Forelimb muscle (tissue), 1 donor: Measurements from ENCODE around the gene IL37. TPM values are rescaled to one million over a fixed set of nuclear protein-coding genes. Genes with fewer than 3 reads are reported as not detected.
"Not testable (repeated sequence)": the region's sequence is repeated elsewhere in the genome, so short reads cannot be mapped to it uniquely, and the experiment has no call there.

Experiments used
- DNase-seq: peaks from one replicate; pipeline ENCODE4 v3.0.0-alpha.2; 2013; ENCODE audit warnings: low read depth
- polyA plus RNA-seq: library from polyadenylated mRNA; unstranded; fragments of 120-200 nt; gene quantifications from one replicate; pipeline ENCODE4 v1.2.1, GENCODE V29; 2013; ENCODE audit not compliant: insufficient read length

Gene IL37
- polyA plus RNA-seq, 1 donor, result not detected

GRCh38 chr2:112923237-112923966 lies 12.4 kb downstream of the IL37 start:
- DNase-seq, result no peak

GRCh38 chr2:112923967-112924338 lies 13.0 kb downstream of the IL37 start:
- DNase-seq, result no peak

DNA sequence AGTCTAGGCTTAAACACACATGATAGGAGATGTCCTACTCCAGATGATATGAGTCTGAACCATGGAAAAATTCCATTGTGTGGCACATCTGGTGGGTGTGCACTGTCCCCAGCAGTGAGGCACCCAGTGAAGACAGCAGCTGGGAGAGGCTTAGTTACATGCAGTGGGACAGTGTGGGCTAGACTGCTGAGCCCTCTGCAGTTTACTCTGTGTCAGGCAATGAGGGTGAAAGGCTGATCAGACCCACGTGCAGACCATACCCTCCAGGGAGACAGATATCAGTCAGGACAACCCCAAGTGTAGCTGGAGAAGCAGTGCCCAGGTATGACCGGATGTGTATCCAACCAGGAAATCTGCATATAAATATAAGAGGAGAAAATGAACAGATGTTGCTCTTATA lies 13.4 kb downstream of the IL37 start:
- DNase-seq, result no peak

DNA sequence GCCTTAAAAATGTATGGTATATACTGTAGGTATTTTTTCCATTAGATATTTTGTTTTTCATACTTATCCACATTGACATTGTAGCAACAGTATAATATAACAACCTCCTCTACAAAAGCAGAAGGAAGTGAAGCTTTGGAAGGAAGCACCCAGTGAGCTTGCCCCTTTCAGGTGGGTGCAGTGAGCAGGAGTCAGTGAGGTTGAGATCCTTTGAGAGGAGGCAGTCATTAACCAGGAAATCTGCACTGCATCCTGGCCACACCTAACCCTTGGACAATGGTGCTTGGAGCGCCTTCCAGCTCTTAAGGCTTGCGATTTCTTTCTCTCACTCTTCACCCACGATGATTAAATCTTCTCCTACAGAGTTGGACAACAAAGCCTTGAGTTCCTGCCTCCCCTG lies 13.9 kb downstream of the IL37 start:
- DNase-seq, result no peak

DNA sequence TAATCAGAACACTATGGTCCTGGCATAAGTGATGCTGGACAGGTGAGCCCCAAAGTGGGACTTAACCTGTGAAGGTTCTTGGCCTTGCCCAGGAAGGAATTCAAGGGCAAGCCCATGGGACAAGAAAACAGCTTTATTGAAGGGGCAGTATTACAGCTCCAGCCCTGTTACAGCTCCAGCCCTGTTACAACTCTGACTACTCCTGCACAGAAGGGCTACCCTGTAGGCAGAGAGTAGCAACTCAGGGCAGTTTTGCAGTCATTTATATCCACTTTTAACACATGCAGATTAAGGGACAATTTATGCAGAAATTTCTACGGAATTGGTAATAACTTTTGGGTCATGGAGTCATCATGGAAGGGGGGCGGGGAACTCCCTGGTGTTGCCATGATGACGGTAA lies 15.7 kb downstream of the IL37 start:
- no peak for DNase-seq

- no peak for DNase-seq
These were observed 16.8 kb downstream of the IL37 start for GRCh38 chr2:112927745-112928144.

- DNase-seq, result no peak
These were observed 22.3 kb downstream of the IL37 start for GRCh38 chr2:112933261-112933660.

- not testable (repeated sequence) for DNase-seq
These were observed 23.2 kb downstream of the IL37 start for GRCh38 chr2:112934117-112934516.

DNA sequence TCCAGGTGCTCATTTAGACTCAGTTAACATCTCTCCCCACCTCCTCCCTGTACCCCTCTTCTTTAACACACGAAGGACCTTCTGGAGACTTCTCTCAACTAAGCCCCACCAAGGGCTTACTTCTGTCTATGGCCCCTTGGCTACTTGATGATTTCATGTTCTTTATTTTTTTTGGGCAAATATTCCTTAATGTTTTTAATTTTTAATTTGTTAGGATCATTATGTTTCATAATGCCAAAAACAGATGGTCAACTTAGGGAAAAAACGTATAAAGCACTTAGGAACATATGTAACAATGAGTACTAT lies 25.9 kb downstream of the IL37 start:
- no peak for DNase-seq

- no peak for DNase-seq
These were observed 27.9 kb downstream of the IL37 start for GRCh38 chr2:112938904-112939303.

- no peak for DNase-seq
These were observed 28.5 kb downstream of the IL37 start for GRCh38 chr2:112939425-112939824.

- DNase-seq, result no peak
These were observed 30.1 kb downstream of the IL37 start for GRCh38 chr2:112940859-112941625.

DNA sequence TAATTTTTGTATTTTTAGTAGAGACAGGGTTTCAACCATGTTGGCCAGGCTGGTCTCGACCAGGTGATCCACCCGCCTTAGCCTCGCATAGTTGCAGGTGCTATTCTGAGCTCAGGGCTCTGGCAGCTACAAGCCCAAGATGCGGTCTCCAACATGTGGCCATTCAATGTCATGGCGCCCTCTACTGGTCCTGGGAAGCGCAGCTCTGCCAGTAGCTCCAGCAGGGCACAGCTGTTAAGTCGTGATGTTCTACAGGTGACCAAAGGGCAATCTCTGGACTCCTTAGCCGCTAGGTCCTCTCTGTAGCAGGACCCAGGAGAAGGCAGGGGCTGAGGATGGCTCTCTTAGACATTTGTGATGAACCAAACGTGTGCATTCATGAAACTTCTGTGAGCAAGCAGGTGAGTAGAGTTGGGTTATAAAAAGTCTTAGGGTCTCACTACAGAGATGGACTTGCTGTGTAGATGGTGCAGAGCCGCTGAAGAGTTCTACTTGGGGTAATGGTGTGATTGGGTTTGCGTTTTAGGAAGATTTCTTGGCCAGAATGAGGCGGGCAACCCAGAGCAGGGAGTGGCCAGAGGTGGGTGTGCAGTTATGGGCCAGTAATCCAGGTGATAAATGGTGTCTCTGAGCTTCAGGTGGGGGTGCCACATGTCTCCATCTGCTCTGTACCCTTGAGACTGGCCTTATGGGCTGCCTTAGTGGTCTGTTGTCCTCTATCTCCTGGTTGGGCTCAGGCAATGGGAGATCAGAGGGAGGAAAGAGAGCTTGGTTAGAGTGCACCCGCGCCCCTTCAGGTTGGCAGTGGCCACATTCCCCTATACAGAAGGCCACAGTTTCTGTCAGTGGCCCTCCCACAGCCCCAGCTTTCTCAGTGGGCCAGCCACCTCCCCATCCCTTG lies 31.0 kb downstream of the IL37 start:
- no peak for DNase-seq

GRCh38 chr2:112942654-112943002 lies 31.7 kb downstream of the IL37 start:
- no peak for DNase-seq

DNA sequence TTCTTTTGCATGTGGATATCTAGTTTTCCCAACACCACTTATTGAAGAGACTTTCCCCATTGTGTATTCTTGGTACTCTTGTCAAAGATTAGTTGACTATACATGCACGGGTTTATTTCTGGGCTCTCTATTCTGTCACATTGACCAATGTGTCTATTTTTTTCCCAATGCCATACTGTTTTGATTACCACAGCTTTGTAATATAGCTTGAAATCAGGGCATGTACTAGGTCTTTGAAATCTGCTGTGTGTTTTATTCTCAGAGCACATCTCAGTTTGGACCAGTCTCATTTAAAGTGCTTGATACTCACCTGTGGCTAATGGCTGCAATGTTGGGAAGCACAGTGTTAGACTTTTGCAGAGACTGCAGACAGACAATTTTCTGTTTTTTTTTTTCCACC lies 34.0 kb downstream of the IL37 start:
- DNase-seq, result no peak

DNA sequence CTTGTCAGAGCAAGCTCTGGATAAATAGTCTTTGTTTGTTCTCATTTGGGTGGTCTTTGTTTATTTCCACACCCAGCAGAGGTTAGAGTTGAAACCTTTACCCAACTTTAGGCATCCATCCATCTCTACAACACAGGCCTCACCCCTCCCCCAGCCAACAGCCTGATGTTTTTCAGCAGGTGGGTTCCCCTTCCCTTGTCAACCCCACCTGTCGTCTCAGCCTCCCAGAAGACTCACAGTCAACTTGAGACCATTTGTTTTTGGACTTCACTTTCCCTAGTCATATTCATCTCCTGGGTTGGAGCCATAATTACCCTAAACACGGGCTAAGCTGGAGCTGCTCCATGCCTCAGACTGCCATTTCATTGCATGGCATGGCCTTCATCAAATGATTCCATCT lies 35.1 kb downstream of the IL37 start:
- no peak for DNase-seq

DNA sequence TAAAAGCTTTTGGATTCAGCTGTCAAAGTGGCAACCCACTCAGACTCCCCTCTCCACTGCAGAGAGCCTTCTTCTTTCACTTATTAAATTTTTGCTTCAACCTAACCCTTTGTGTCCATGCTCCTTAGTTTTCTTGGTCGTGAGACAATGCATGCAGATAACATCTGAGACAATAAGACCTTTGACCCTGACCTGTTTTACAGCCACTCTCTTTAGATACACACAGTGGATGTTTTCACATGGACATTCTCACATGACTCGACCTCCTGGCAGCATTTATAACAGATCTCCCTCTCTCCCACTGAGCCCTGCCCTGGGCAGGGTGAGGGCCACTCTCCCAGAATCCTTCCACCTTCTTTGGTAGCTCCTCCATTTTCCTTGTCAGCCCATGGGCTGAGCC lies 36.4 kb downstream of the IL37 start:
- no peak for DNase-seq

DNA sequence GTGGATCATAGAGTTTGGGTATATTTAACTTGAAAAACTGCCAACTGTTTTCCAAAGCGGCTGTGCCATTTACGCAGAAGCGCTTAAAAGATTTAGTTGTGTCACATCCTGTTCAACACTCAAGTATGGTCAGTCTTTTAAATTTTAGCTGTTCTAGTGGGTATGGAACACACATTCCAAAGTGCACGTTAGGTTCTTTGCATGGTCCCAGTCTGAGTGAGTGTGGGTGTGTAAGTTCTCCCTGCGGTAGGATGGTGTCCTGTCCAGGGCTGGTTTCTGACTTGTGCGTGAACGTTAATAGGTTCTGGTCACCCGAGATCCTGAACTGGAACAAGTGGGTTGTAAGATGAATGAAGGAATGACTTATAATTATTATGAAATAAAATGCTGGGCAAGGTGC lies 38.5 kb downstream of the IL37 start:
- DNase-seq, result no peak

DNA sequence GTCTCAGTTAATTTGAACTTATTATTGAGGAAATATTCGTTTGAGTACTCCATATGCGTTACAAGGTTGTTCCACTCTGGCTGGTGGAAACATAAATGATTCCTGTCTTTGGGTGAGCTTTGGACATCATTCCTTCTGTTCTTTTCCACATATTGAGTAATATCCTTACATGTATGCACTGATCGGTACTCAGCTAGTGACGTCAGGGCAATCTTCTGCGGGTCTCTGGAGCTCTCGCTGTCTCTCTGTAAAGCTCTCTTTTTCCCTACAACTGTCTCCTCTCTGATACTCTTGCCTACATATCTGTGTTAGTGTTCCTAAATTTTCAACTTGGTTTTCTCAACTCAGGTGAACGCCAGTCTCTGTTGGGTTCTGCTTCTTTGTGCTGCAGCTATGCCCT lies 43.4 kb downstream of the IL37 start:
- no peak for DNase-seq

DNA sequence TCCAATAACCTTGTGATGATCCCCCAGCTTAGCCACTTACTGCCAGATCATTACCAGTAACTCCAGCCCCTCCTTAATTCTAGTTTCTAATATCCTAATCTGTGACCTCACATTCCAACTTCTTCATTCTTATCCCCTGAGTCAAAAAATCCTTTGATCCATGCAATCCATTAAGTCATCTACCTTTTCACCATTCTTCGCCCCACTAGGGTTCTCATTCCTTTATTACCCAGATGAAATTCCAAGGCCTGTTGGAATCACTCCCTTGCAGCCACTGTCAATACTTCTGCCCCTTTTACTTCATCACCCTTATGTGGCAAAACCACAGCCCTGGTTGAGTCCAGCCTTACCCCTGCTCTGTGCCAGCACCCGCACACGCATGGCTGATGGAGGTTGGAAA lies 46.5 kb downstream of the IL37 start:
- no peak for DNase-seq

DNA sequence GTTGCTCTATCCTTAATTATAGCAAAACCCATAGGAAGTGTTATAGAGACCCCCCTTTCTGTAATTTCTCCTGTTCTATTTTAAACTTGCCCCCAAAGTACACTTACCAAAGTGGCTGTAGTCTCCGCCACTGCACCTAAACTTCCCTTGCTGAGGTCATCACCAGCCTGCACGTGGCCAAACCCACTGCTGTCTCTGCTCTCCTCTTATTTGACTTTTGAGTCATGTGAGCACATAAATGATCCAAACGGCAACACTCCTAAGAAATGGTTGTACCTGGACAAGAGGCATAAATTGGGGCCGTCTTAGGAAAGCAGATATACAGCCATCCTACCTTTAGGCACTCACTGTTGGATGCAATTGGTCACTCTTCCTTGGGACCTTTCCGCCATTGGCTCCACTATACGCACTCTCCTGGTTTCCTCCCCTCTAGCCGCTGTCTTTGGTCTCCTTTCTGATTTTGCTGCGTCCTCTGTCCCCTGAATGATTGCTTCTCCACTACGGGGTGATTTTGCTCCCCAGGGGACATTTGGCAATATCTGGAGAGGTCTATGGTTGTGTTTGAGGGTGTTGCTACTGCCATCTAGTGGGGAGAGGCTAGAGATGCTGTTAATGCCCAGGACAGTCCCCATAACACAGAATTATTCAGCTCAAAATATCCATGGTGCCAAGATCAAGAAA lies 47.6 kb downstream of the IL37 start:
- DNase-seq, result peak; percentile 13
